Sigmoid colon (tissue), 4 donors: ENCODE data around the gene PTRHD1.

Source experiments
- POLR2A ChIP-seq, 2 donors: fragments of 450-650 bp; IDR thresholded peaks; one replicate each; pipeline ENCODE4 v1.6.1; 2016; ENCODE audit warnings: antibody characterized with exemption in 2 of 2, mild to moderate bottlenecking in 2 of 2, moderate library complexity in 2 of 2
- POLR2AphosphoS5 ChIP-seq, 4 donors: sonication (generic); formaldehyde crosslinking; IDR thresholded peaks; one replicate each; pipeline ENCODE4 v1.6.1; 2017; ENCODE audit warnings: antibody characterized with exemption in 4 of 4
- TF ChIP-seq, protein P1 (sequence below), 4 experiments: fragments of 450-650 bp in 3 of 4; fragments of 200-600 bp in 1 of 4; IDR thresholded peaks; one replicate each; pipeline ENCODE4 v1.5.1; 2016 to 2019; ENCODE audit warnings: antibody characterized with exemption in 4 of 4, mild to moderate bottlenecking in 3 of 4, moderate library complexity in 2 of 4

DNA sequence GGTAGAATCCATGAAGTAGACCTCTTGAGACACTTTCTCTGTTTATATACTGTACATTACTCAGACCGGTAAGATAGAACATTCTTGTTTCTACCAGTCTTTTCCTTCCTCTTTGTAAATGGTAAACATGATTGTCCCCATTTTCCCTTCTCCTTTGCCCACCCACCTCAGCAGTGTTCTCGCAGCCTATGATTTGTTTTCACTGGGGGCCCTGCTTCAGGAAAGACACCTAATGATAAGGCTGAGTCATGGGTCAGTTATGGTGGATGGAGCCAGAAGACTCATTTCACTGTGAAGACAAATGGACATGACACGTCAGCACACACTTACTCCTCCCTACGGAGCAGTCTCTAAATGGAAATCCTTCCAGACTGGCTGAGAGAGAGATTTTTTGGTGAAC, 23.7 kb upstream of the PTRHD1 start:
- TF ChIP-seq, protein P1, sequence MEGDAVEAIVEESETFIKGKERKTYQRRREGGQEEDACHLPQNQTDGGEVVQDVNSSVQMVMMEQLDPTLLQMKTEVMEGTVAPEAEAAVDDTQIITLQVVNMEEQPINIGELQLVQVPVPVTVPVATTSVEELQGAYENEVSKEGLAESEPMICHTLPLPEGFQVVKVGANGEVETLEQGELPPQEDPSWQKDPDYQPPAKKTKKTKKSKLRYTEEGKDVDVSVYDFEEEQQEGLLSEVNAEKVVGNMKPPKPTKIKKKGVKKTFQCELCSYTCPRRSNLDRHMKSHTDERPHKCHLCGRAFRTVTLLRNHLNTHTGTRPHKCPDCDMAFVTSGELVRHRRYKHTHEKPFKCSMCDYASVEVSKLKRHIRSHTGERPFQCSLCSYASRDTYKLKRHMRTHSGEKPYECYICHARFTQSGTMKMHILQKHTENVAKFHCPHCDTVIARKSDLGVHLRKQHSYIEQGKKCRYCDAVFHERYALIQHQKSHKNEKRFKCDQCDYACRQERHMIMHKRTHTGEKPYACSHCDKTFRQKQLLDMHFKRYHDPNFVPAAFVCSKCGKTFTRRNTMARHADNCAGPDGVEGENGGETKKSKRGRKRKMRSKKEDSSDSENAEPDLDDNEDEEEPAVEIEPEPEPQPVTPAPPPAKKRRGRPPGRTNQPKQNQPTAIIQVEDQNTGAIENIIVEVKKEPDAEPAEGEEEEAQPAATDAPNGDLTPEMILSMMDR (IDR thresholded peaks at IDR 0.05), result no peak
- TF ChIP-seq POLR2AphosphoS5 (IDR thresholded peaks at IDR 0.05) (no peak), POLR2A (IDR thresholded peaks at IDR 0.05) (no peak)
